ENCODE measurements around the gene GAL3ST3. TPM values are rescaled to one million over a fixed set of nuclear protein-coding genes. Genes with fewer than 3 reads are reported as not detected.

The GAL3ST3 gene
- total and polyA plus RNA-seq, 5 donors from 2014 or later: not detected

- Histone ChIP-seq H3K27me3 (ENCODE audit: control insufficient read depth, insufficient read depth, low read length) (no peaks in the 10 kb centered on the region), H3K36me3 (ENCODE audit: control insufficient read depth, insufficient read depth, low read length) (peaks cover 41% of the 10 kb centered on the region), H3K4me3 (ENCODE audit: low read depth, low read length) (peak overlapping the region; percentile 99), H3K27ac (ENCODE audit: insufficient read depth, low read length, poor library complexity, severe bottlenecking) (peak overlapping the region; percentile 29), H3K4me1 (ENCODE audit: control insufficient read depth, insufficient read depth, low read length, poor library complexity, severe bottlenecking) (peaks cover 75% of the 10 kb centered on the region), H3K9me3 (ENCODE audit: control insufficient read depth in 2 of 2, low read length in 2 of 2) (no peaks in the 10 kb centered on the region)
- no peak for DNase-seq
- Mint-ChIP-seq H3K4me3 (peak overlapping the region; percentile 96 to 100 (median 98)), H3K9me3 (no peaks in the 10 kb centered on the region), H3K27ac (peak overlapping the region; percentile 6 to 97 (median 92)), H3K27me3 (peaks cover 6% of the 10 kb centered on the region), H3K36me3 (peaks cover 49% of the 10 kb centered on the region), H3K4me1 (peaks cover 37 to 75% (median 62%) of the 10 kb centered on the region in 4 donors)
- ATAC-seq (ENCODE audit: low read depth in 2 of 2): no peak
Measured at GRCh38 chr11:66073669-66074068, 24.7 kb upstream of the GAL3ST3 start.

DNA sequence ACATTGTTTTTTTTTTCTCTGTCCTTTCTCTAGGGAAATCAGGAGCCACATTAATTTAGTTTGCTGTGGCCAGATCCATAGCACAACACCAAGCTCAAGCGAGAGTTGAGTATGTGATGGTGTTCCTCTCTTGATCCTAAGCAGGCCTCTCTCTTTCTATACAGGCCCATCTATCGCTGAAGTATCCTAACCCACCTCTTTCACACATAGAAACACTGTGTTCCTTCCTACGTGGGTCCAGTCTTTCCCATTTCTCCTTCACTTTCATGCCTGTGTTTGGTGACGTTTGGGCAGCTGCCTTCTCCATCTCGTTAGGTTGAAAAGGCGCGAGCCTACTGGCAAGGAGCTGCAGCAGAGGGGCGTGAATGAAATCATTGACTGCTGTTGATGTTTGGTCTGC lies 23.6 kb upstream of the GAL3ST3 start:
- peaks cover 39% of the 10 kb centered on the region for H3K36me3 ChIP-seq (ENCODE audit: control insufficient read depth, insufficient read depth, low read length)
- no peak for ATAC-seq (ENCODE audit: low read depth in 2 of 2)
- Mint-ChIP-seq H3K9me3 (no peaks in the 10 kb centered on the region), H3K4me1 (peaks cover 32 to 73% (median 60%) of the 10 kb centered on the region in 4 donors), H3K27me3 (peaks cover 6% of the 10 kb centered on the region), H3K36me3 (peaks cover 47% of the 10 kb centered on the region), H3K27ac (peak overlapping the region; percentile 92 to 97 (median 93)), H3K4me3 (peak overlapping the region; percentile 96 to 100 (median 98))
- H3K27me3 ChIP-seq (ENCODE audit: control insufficient read depth, insufficient read depth, low read length): no peaks in the 10 kb centered on the region
- peaks cover 77% of the 10 kb centered on the region for H3K4me1 ChIP-seq (ENCODE audit: control insufficient read depth, insufficient read depth, low read length, poor library complexity, severe bottlenecking)
- no peaks in the 10 kb centered on the region for H3K9me3 ChIP-seq (ENCODE audit: control insufficient read depth in 2 of 2, low read length in 2 of 2)
- DNase-seq: no peak
- peak overlapping the region; percentile 74 for H3K27ac ChIP-seq (ENCODE audit: insufficient read depth, low read length, poor library complexity, severe bottlenecking)
- peak overlapping the region; percentile 99 for H3K4me3 ChIP-seq (ENCODE audit: low read depth, low read length)

DNA sequence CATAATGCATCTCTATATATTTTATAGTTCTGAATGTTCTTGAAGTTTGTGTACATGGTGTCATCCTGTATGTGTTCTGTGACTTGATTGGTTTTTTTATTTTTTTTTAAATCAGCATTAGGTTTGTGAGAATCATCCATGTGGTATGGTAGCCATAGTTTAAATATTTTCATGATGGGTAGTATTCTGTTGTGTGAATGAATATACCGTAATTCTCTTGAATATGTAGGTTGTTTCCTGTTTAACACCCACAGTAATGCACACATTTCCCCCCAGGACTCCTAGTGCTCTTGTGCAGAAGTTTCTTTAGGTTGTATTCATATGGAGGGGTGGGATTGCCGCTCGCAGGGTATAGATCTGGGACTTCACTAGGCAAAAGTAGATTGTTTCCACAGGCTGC lies 23.1 kb upstream of the GAL3ST3 start:
- H3K27me3 ChIP-seq (ENCODE audit: control insufficient read depth, insufficient read depth, low read length): no peaks in the 10 kb centered on the region
- H3K9me3 ChIP-seq (ENCODE audit: control insufficient read depth in 2 of 2, low read length in 2 of 2): no peaks in the 10 kb centered on the region
- ATAC-seq (ENCODE audit: low read depth in 2 of 2): no peak
- peak overlapping the region; percentile 99 for H3K4me3 ChIP-seq (ENCODE audit: low read depth, low read length)
- peaks cover 38% of the 10 kb centered on the region for H3K36me3 ChIP-seq (ENCODE audit: control insufficient read depth, insufficient read depth, low read length)
- peaks cover 6% of the 10 kb centered on the region for H3K27me3 Mint-ChIP-seq
- H3K27ac Mint-ChIP-seq: peak overlapping the region; percentile 92 to 97 (median 93)
- H3K4me1 ChIP-seq (ENCODE audit: control insufficient read depth, insufficient read depth, low read length, poor library complexity, severe bottlenecking): peaks cover 73% of the 10 kb centered on the region
- H3K9me3 Mint-ChIP-seq: no peaks in the 10 kb centered on the region
- peaks cover 32 to 73% (median 60%) of the 10 kb centered on the region in 4 donors for H3K4me1 Mint-ChIP-seq
- peak overlapping the region; percentile 74 for H3K27ac ChIP-seq (ENCODE audit: insufficient read depth, low read length, poor library complexity, severe bottlenecking)
- peak overlapping the region; percentile 96 to 100 (median 98) for H3K4me3 Mint-ChIP-seq
- DNase-seq: peak in 1 of 3 donors; percentile 36
- peaks cover 48% of the 10 kb centered on the region for H3K36me3 Mint-ChIP-seq

DNA sequence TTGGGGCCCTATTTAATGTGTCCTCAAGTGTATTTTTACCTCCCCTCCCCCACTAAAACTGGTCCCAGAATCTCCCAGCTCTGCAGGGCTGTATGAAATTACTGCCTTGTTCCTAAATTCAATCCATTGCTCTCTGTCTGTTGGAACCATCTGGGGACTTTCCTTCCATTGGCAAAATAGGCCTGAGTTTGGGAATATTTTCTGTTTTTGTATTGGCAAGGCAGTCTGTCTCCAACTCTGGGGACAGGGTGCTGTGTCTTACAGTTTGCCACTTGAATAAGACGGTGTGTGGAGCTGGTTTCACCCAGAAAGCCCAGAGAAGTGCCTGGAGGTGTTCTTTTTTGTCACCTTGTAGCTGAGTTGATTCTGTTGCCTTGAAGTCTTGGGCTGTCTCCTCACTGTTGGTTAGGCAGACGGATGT lies 22.4 kb upstream of the GAL3ST3 start:
- ATAC-seq (ENCODE audit: low read depth in 2 of 2) (peak in 1 of 2 donors; percentile 13), DNase-seq (peak in 2 of 3 donors; percentile 43 to 63)
- Histone ChIP-seq H3K27me3 (ENCODE audit: control insufficient read depth, insufficient read depth, low read length) (no peaks in the 10 kb centered on the region), H3K9me3 (ENCODE audit: control insufficient read depth in 2 of 2, low read length in 2 of 2) (no peaks in the 10 kb centered on the region), H3K4me3 (ENCODE audit: low read depth, low read length) (peak overlapping the region; percentile 99), H3K36me3 (ENCODE audit: control insufficient read depth, insufficient read depth, low read length) (peaks cover 39% of the 10 kb centered on the region), H3K4me1 (ENCODE audit: control insufficient read depth, insufficient read depth, low read length, poor library complexity, severe bottlenecking) (peaks cover 67% of the 10 kb centered on the region), H3K27ac (ENCODE audit: insufficient read depth, low read length, poor library complexity, severe bottlenecking) (peak overlapping the region; percentile 74)
- H3K27me3 Mint-ChIP-seq: peaks cover 6% of the 10 kb centered on the region
- H3K36me3 Mint-ChIP-seq: peaks cover 55% of the 10 kb centered on the region
- H3K9me3 Mint-ChIP-seq: no peaks in the 10 kb centered on the region
- H3K27ac Mint-ChIP-seq: peak overlapping the region; percentile 92 to 97 (median 93)
- peak overlapping the region; percentile 96 to 100 (median 98) for H3K4me3 Mint-ChIP-seq
- H3K4me1 Mint-ChIP-seq: peaks cover 32 to 73% (median 63%) of the 10 kb centered on the region in 4 donors

DNA sequence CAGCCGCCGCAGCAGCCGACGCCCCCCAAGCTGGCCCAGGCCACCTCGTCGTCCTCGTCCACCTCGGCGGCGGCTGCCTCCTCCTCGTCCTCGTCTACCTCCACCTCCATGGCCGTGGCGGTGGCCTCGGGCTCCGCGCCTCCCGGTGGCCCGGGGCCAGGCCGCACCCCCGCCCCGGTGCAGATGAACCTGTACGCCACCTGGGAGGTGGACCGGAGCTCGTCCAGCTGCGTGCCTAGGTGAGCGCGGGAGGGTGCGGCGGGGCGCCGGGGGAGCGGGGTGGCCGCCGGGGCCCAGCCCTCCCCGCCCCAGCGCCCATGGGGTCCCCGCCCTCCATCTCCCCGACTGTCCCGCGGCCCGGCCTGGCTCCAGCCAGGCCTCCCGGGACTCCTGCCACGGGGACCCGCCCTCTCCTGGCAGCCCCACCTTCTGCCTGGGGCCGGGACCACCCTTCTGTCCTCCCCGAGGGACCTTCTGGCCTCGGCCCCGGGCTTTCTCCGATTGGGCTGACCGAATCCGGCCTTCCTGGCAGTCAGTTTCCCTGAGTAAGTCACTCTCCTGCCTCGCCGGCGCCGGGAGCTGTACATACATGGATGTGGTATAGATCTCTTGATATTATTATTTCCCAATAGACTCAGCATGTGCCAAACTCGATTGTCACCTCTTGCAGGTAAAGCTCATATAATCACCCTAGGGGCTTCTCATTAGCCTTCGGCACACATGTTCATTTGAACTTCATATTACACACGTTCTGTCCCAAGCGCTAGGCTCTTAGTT lies 21.8 kb upstream of the GAL3ST3 start:
- Mint-ChIP-seq H3K36me3 (peaks cover 55% of the 10 kb centered on the region), H3K27me3 (peaks cover 6% of the 10 kb centered on the region), H3K27ac (peak overlapping the region; percentile 92 to 97 (median 93)), H3K4me1 (peaks cover 32 to 71% (median 61%) of the 10 kb centered on the region in 4 donors), H3K4me3 (peak overlapping the region; percentile 96 to 100 (median 98)), H3K9me3 (no peaks in the 10 kb centered on the region)
- Histone ChIP-seq H3K27me3 (ENCODE audit: control insufficient read depth, insufficient read depth, low read length) (no peaks in the 10 kb centered on the region), H3K27ac (ENCODE audit: insufficient read depth, low read length, poor library complexity, severe bottlenecking) (peak overlapping the region; percentile 74), H3K36me3 (ENCODE audit: control insufficient read depth, insufficient read depth, low read length) (peaks cover 40% of the 10 kb centered on the region), H3K4me1 (ENCODE audit: control insufficient read depth, insufficient read depth, low read length, poor library complexity, severe bottlenecking) (peaks cover 63% of the 10 kb centered on the region), H3K4me3 (ENCODE audit: low read depth, low read length) (peak overlapping the region; percentile 99), H3K9me3 (ENCODE audit: control insufficient read depth in 2 of 2, low read length in 2 of 2) (no peaks in the 10 kb centered on the region)
- peak in 1 of 2 donors; percentile 6 for ATAC-seq (ENCODE audit: low read depth in 2 of 2)
- peak in 1 of 3 donors; percentile 34 for DNase-seq

DNA sequence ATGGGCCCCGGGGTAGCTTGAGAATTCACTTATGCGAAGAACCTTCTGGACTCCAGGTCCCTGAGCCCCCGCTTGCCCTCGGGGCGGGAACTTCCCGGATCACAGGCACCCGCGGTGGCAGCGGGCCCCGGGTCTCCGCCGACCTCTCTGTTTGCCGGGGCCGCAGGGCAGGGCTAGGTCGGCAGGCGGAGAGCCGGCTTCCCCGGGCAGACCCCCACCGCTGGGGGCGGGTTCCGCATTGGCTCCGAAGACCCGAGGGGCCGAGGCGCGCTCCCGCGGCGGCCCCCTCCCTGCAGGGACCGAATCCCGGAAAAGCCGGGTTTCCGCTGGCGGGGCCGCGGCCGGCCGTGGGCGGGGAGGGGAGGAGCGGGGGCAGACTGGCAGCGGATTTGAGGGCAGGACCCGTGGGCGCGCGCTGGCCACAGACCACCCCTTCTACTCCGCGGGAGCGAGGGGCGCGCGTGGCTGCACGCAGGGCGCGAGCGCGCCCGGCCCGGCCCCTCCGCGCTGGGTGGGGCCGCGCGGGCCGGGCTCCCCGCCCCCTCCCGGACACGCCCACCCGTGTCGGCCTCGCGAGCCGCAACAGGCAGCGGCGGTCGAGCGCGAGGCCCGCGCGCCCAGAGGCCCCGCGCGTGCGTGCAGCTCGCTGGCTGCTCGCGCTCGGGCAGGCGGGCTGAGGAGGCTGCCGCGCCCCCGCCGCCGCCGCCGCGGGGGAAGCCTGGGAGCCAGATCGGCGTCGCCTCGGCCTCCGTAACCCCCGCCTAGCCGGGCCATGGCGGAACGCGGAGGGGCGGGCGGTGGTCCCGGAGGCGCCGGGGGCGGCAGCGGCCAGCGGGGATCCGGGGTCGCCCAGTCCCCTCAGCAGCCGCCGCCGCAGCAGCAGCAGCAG lies 21.0 kb upstream of the GAL3ST3 start, which contains the start of gene PACS1:
TSS of gene PACS1 (plus strand) at position 558 of the 889 bp plus-strand sequence. CDS start at position 773, 215 bp downstream.
- Mint-ChIP-seq H3K4me1 (peaks cover 32 to 68% (median 61%) of the 10 kb centered on the region in 4 donors), H3K27me3 (peaks cover 6% of the 10 kb centered on the region), H3K9me3 (peaks cover 0 to 3% (median 0%) of the 10 kb centered on the region in 7 donors), H3K36me3 (peaks cover 59% of the 10 kb centered on the region), H3K27ac (peak within 1 kb of the TSS; percentile 92 to 97 (median 94)), H3K4me3 (peak within 1 kb of the TSS; percentile 96 to 100 (median 98))
- Histone ChIP-seq H3K4me3 (ENCODE audit: low read depth, low read length) (peak within 1 kb of the TSS; percentile 99), H3K27me3 (ENCODE audit: control insufficient read depth, insufficient read depth, low read length) (no peaks in the 10 kb centered on the region), H3K36me3 (ENCODE audit: control insufficient read depth, insufficient read depth, low read length) (peaks cover 45% of the 10 kb centered on the region), H3K4me1 (ENCODE audit: control insufficient read depth, insufficient read depth, low read length, poor library complexity, severe bottlenecking) (peaks cover 60% of the 10 kb centered on the region), H3K9me3 (ENCODE audit: control insufficient read depth in 2 of 2, low read length in 2 of 2) (peaks cover 1 to 3% of the 10 kb centered on the region in 2 experiments), H3K27ac (ENCODE audit: insufficient read depth, low read length, poor library complexity, severe bottlenecking) (peak within 1 kb of the TSS; percentile 87)
- DNase-seq (peak; percentile 77 to 84 (median 79)), ATAC-seq (ENCODE audit: low read depth in 2 of 2) (peak; percentile 74 to 76)
